Muscle layer of colon (tissue), 2 donors: ENCODE data around the gene TNFSF18.
"Not testable (repeated sequence)": the region's sequence is repeated elsewhere in the genome, so short reads cannot be mapped to it uniquely, and the experiment has no call there.

Source experiments
- H3K27ac ChIP-seq: one replicate; pipeline ENCODE4 v1.7.0; 2013; ENCODE audit warnings: low read depth, mild to moderate bottlenecking, low read length, moderate library complexity
- H3K27me3 ChIP-seq, 2 donors: one replicate each; pipeline ENCODE4 v1.7.0; 2013; ENCODE audit warnings: low read length in 2 of 2, mild to moderate bottlenecking in 2 of 2; ENCODE audit not compliant: insufficient read depth in 2 of 2, control insufficient read depth in 1 of 2
- H3K36me3 ChIP-seq: one replicate; pipeline ENCODE4 v1.7.0; 2013; ENCODE audit warnings: mild to moderate bottlenecking, low read length; ENCODE audit not compliant: insufficient read depth
- H3K4me1 ChIP-seq: one replicate; pipeline ENCODE4 v1.7.0; 2013; ENCODE audit warnings: mild to moderate bottlenecking, low read length; ENCODE audit not compliant: insufficient read depth
- H3K4me3 ChIP-seq, 2 donors: one replicate each; pipeline ENCODE4 v1.7.0; 2013; ENCODE audit warnings: low read length in 2 of 2, low read depth in 1 of 2, mild to moderate bottlenecking in 1 of 2, moderate library complexity in 1 of 2
- H3K9ac ChIP-seq: one replicate; pipeline ENCODE4 v1.7.0; 2013; ENCODE audit warnings: low read length
- H3K9me3 ChIP-seq: one replicate; pipeline ENCODE4 v1.7.0; 2013; ENCODE audit warnings: mild to moderate bottlenecking, low read length
- donor health status: abdominal sarcoma.
- donor health status: Adenocarcinoma of cecum.

Gene TNFSF18, protein sequence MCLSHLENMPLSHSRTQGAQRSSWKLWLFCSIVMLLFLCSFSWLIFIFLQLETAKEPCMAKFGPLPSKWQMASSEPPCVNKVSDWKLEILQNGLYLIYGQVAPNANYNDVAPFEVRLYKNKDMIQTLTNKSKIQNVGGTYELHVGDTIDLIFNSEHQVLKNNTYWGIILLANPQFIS

GRCh38 chr1:173050865-173051264 lies at the start of gene TNFSF18:
TNFSF18 (minus strand) TSS chr1:173050941; CDS start chr1:173050896, 45 bp downstream.
- no peaks in the 10 kb centered on the region for H3K27me3 ChIP-seq
- no peaks in the 10 kb centered on the region for H3K9me3 ChIP-seq
- no peak within 1 kb of the TSS for H3K9ac ChIP-seq
- no peak within 1 kb of the TSS for H3K4me3 ChIP-seq
- no peak within 1 kb of the TSS for H3K27ac ChIP-seq
- H3K36me3 ChIP-seq: no peaks in the 10 kb centered on the region
- H3K4me1 ChIP-seq: peaks cover 4% of the 10 kb centered on the region

DNA sequence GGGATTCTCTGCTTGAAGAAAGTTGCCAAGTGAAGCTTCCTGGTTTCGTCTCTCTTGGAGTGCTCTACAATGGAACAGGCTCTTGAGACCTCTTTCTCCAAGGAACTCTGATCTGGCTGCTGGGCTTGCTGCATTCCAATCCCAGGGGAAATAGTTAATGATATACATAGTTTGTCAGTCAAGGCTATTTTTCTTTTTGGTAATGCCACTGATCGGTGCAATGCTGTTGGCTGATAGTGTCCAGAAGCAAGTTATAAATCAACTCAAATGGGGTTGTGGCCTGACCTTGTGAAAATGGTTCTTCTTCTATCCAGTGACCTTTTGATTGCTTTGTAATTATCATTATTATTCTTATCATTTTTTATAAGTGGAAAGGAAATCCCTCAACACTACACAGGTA lies 48.4 kb upstream of the TNFSF18 start:
- Histone ChIP-seq H3K4me1 (no peaks in the 10 kb centered on the region), H3K4me3 (no peak overlapping the region), H3K27ac (no peak overlapping the region), H3K27me3 (no peaks in the 10 kb centered on the region), H3K36me3 (no peaks in the 10 kb centered on the region), H3K9me3 (no peaks in the 10 kb centered on the region), H3K9ac (no peak overlapping the region)

DNA sequence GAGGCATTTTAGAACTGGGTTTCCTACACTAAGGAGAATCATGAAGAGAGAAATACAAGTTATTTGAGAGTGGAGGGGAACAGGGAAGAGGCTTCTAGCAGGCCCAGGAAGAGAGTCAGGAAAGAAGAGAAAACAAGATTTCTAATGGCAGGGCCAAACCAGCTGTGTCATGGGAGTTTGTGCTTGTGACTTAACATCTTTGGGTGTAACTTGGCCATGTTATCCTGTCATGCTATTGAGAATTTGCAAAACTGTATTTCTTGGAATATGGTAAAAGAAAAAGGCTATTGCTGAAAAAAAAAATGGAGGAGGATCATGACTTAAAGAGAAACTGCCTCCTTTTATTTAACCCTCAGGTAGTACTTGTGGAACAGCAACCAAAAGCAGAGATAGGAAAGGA lies 47.4 kb upstream of the TNFSF18 start:
- Histone ChIP-seq H3K4me3 (no peak overlapping the region), H3K4me1 (no peaks in the 10 kb centered on the region), H3K36me3 (no peaks in the 10 kb centered on the region), H3K27me3 (no peaks in the 10 kb centered on the region), H3K27ac (no peak overlapping the region), H3K9me3 (no peaks in the 10 kb centered on the region), H3K9ac (no peak overlapping the region)

- Histone ChIP-seq H3K9me3 (no peaks in the 10 kb centered on the region), H3K4me3 (no peak overlapping the region), H3K27me3 (no peaks in the 10 kb centered on the region), H3K36me3 (no peaks in the 10 kb centered on the region), H3K9ac (no peak overlapping the region), H3K27ac (no peak overlapping the region), H3K4me1 (no peaks in the 10 kb centered on the region)
Observed at GRCh38 chr1:173097001-173097400, 46.3 kb upstream of the TNFSF18 start.

DNA sequence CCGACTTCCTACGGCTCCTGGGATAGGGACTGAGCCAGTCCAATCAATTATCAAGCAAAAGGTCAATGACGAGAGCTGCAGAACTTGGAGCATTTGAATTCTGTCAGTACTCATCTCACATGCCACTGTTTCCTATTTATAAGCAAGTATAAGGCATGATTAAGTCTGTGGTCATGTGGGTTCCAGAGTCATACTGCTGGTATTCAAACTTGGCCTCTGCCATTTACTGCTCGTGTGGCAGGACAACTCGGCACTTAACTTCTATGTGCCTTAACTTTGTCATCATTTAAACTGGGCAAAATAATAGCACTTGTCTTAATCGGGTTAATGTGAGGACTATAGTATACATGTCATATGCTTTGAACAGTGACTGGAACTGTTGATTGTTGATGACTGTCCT lies 44.9 kb upstream of the TNFSF18 start:
- Histone ChIP-seq H3K27me3 (no peaks in the 10 kb centered on the region), H3K36me3 (no peaks in the 10 kb centered on the region), H3K9ac (no peak overlapping the region), H3K27ac (no peak overlapping the region), H3K4me3 (no peak overlapping the region), H3K9me3 (no peaks in the 10 kb centered on the region), H3K4me1 (no peaks in the 10 kb centered on the region)

DNA sequence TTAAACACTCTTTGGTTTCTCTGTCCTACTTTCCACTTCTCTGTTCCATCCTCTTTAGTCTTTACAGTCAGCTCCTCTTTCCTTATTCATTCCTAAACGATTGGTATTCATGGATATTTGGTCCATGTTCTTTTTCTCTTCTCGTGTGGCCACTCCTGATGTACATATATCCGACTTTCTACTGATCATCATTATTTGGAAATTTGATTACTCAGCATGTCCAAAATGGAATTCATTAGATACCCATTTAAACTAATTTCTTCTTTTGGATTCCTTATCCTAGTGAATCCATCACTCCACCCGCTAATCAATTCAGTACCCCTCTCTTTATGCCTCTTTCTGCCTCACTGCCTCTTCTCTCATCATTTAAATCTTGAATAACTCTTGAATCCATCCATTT lies 43.8 kb upstream of the TNFSF18 start:
- H3K36me3 ChIP-seq: no peaks in the 10 kb centered on the region
- no peak overlapping the region for H3K27ac ChIP-seq
- H3K4me1 ChIP-seq: no peaks in the 10 kb centered on the region
- no peaks in the 10 kb centered on the region for H3K9me3 ChIP-seq
- H3K27me3 ChIP-seq: no peaks in the 10 kb centered on the region
- H3K4me3 ChIP-seq: no peak overlapping the region
- H3K9ac ChIP-seq: no peak overlapping the region

- Histone ChIP-seq H3K9ac (no peak overlapping the region), H3K4me1 (no peaks in the 10 kb centered on the region), H3K9me3 (no peaks in the 10 kb centered on the region), H3K27ac (no peak overlapping the region), H3K4me3 (no peak overlapping the region), H3K27me3 (no peaks in the 10 kb centered on the region), H3K36me3 (no peaks in the 10 kb centered on the region)
Observed at GRCh38 chr1:173093691-173094445, 43.1 kb upstream of the TNFSF18 start.

DNA sequence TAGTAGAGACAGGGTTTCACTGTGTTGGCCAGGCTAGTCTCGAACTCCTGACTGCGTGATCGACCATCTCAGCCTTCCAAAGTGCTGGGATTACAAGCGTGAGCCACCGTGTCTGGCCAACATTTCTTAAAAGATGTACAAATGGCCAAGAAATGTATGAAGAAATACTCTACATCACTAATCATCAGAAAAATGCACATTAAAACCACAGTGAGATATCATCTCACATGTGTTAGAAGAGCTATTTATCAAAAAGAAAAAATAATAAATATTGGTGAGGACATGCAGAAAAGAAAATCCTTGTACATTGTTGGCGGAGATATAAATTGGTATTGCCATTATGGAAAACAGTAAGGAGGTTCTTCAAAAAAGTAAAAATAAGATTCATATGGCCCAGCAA lies 33.6 kb upstream of the TNFSF18 start:
- no peaks in the 10 kb centered on the region for H3K9me3 ChIP-seq
- no peaks in the 10 kb centered on the region for H3K4me1 ChIP-seq
- no peaks in the 10 kb centered on the region for H3K27me3 ChIP-seq
- H3K9ac ChIP-seq: no peak overlapping the region
- no peaks in the 10 kb centered on the region for H3K36me3 ChIP-seq
- H3K27ac ChIP-seq: no peak overlapping the region
- H3K4me3 ChIP-seq: no peak overlapping the region

DNA sequence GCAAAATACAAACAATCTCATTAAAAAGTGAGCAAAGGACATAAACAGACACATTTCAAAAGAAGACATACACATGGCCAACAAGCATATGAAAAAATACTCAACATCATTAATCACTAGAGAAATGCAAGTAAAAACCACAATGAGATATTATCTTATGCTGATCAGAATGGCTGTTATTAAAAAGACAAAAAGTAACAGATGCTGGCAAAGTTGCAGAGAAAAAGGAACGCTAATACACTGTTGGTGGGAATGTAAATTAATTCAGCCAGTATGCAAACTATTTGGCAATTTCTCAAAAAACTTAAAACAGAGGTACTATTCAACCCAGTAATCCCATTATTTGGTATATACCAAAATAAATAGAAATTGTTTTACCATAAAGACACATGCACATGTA lies 32.2 kb upstream of the TNFSF18 start:
- no peaks in the 10 kb centered on the region for H3K4me1 ChIP-seq
- H3K27me3 ChIP-seq: no peaks in the 10 kb centered on the region
- no peaks in the 10 kb centered on the region for H3K36me3 ChIP-seq
- H3K4me3 ChIP-seq: no peak overlapping the region
- H3K9me3 ChIP-seq: no peaks in the 10 kb centered on the region
- H3K9ac ChIP-seq: no peak overlapping the region
- H3K27ac ChIP-seq: no peak overlapping the region

GRCh38 chr1:173074217-173074616 lies 23.5 kb upstream of the TNFSF18 start:
- not testable (repeated sequence) for H3K4me1 ChIP-seq, H3K27ac ChIP-seq, H3K36me3 ChIP-seq, H3K9me3 ChIP-seq, H3K9ac ChIP-seq, H3K4me3 ChIP-seq, H3K27me3 ChIP-seq

- Histone ChIP-seq H3K4me1 (peaks cover 11% of the 10 kb centered on the region), H3K9ac (no peak overlapping the region), H3K4me3 (no peak overlapping the region), H3K9me3 (no peaks in the 10 kb centered on the region), H3K27ac (no peak overlapping the region), H3K27me3 (no peaks in the 10 kb centered on the region), H3K36me3 (no peaks in the 10 kb centered on the region)
Observed at GRCh38 chr1:173064011-173064410, 13.3 kb upstream of the TNFSF18 start.

DNA sequence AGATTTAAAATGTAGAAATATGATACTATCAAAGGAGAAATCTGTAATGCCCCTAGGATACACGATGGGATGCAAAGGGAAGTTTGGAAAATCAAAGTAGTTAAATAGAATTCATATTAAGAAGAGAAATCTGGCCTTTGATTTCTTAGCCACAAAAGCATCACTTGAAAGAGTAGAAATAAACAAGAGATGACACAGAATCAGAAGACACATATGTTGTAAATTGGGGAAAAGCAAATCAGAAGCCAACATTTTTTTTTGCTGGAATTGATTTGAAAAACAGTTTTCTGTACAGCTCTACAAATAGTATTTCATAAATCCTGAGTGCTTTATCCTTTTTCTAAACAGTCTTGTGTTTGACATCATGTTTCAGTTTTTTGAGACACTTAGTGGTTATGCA lies 12.4 kb upstream of the TNFSF18 start:
- Histone ChIP-seq H3K9ac (no peak overlapping the region), H3K27me3 (no peaks in the 10 kb centered on the region), H3K9me3 (no peaks in the 10 kb centered on the region), H3K4me3 (no peak overlapping the region), H3K27ac (no peak overlapping the region), H3K36me3 (no peaks in the 10 kb centered on the region), H3K4me1 (peaks cover 11% of the 10 kb centered on the region)
